WI38 (cell line): ENCODE measurements around the gene MIAT.

Experiments
- H3K4me3 ChIP-seq: 2 replicates; pipeline ENCODE4 v1.5.1; 2011; ENCODE audit warnings: low read depth, mild to moderate bottlenecking, control low read depth, low read length
- CTCF ChIP-seq: IDR thresholded peaks from 2 replicates; pipeline ENCODE4 v1.5.1; 2012; ENCODE audit warnings: low read depth, mild to moderate bottlenecking, control low read depth, low read length

The MIAT gene

GRCh38 chr22:26689513-26690301 is 32.3 kb downstream of the MIAT start:
- no peak overlapping the region for H3K4me3 ChIP-seq
- TF ChIP-seq CTCF = no peak

GRCh38 chr22:26690654-26691376 is 33.4 kb downstream of the MIAT start:
- H3K4me3 ChIP-seq = no peak overlapping the region
- no peak for TF ChIP-seq CTCF

GRCh38 chr22:26691377-26691716 is 34.0 kb downstream of the MIAT start:
- no peak overlapping the region for H3K4me3 ChIP-seq
- no peak for TF ChIP-seq CTCF

- H3K4me3 ChIP-seq = no peak overlapping the region
- no peak for TF ChIP-seq CTCF
Measured at GRCh38 chr22:26692215-26692614, 34.8 kb downstream of the MIAT start.

GRCh38 chr22:26697151-26697550 is 39.8 kb downstream of the MIAT start:
- H3K4me3 ChIP-seq = no peak overlapping the region
- TF ChIP-seq CTCF = no peak

GRCh38 chr22:26700462-26700861 is 43.1 kb downstream of the MIAT start:
- no peak overlapping the region for H3K4me3 ChIP-seq
- TF ChIP-seq CTCF = no peak

DNA sequence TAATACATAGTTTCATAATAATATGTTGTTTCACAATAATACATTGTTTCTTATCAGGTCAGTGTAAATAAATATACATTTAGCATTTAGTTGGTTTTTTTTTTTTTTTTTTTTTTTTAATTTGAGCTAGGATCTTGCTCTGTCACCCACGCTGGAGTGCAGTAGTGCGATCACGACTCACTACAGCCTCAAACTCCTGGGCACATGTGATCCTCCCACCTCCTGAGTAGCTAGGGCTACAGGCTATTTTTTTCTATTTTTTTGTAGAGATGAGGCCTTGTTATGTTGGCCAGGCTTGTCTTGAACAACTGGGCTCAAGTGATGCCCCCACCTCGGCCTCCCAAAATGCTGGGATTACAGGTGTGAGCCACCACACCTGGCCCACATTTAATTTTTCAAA is 43.5 kb downstream of the MIAT start:
- no peak overlapping the region for H3K4me3 ChIP-seq
- no peak for TF ChIP-seq CTCF
